BLaER1 treated with 17β-estradiol and CSF1 and Interleukin-3, amounts not matched to agents 10 nM and 100 nM (cell line): ENCODE measurements around the gene ZNF12.
A peak's percentile ranks its signal among the peaks of the same experiment; 100 is the strongest.

Source experiments
- H3K27ac ChIP-seq, 11 experiments: shearing (Covaris generic); formaldehyde crosslinking; 2 replicates each; pipeline ENCODE4 v1.8.1; 2022
- H3K27me3 ChIP-seq, 11 experiments: shearing (Covaris generic); formaldehyde crosslinking; 2 replicates each; pipeline ENCODE4 v1.8.1; 2022
- H3K36me3 ChIP-seq, 11 experiments: shearing (Covaris generic); formaldehyde crosslinking; 2 replicates each; pipeline ENCODE4 v1.8.1; 2022
- H3K4me1 ChIP-seq, 10 experiments: shearing (Covaris generic); formaldehyde crosslinking; 2 replicates each; pipeline ENCODE4 v1.8.1; 2022
- H3K4me2 ChIP-seq, 11 experiments: shearing (Covaris generic); formaldehyde crosslinking; 2 replicates each; pipeline ENCODE4 v1.8.1; 2022
- H3K4me3 ChIP-seq, 10 experiments: shearing (Covaris generic); formaldehyde crosslinking; 2 replicates each; pipeline ENCODE4 v1.8.1; 2022
- H3K9ac ChIP-seq, 11 experiments: shearing (Covaris generic); formaldehyde crosslinking; 2 replicates each; pipeline ENCODE4 v1.8.1; 2022
- H3K9me3 ChIP-seq, 11 experiments: shearing (Covaris generic); formaldehyde crosslinking; replicated peaks in 1 of 11; 2 replicates each; pipeline ENCODE4 v1.8.1; 2022
- H4K20me1 ChIP-seq, 11 experiments: shearing (Covaris generic); formaldehyde crosslinking; 2 replicates each; pipeline ENCODE4 v1.8.1; 2022
- Cebpa-rat ChIP-seq, 11 experiments: shearing (Covaris generic); IDR thresholded peaks; 2 replicates each; pipeline ENCODE4 v1.8.1; 2022

The ZNF12 gene

GRCh38 chr7:6640246-6640721 is 66.5 kb downstream of the ZNF12 start:
- H4K20me1 ChIP-seq, result peaks cover 49 to 79% (median 66%) of the 10 kb centered on the region in 11 experiments
- TF ChIP-seq Cebpa-rat (IDR thresholded peaks at IDR 0.05), result no peak
- peaks cover 64 to 69% (median 67%) of the 10 kb centered on the region in 11 experiments for H3K36me3 ChIP-seq
- peak overlapping the region; percentile 81 to 97 (median 92); a peak in 20 of 22 replicates for H3K4me2 ChIP-seq
- H3K4me3 ChIP-seq, result peak overlapping the region in 1 of 10 experiments; percentile 39; a peak in 1 of 20 replicates
- peak overlapping the region in 7 of 11 experiments; percentile 1 to 91 (median 26); a peak in 9 of 22 replicates for H3K27ac ChIP-seq
- no peaks in the 10 kb centered on the region for H3K27me3 ChIP-seq
- peaks cover 0 to 24% (median 6%) of the 10 kb centered on the region in 11 experiments; a peak in 14 of 22 replicates for H3K9me3 ChIP-seq
- H3K4me1 ChIP-seq, result peaks cover 40 to 50% (median 44%) of the 10 kb centered on the region in 10 experiments
- H3K9ac ChIP-seq, result no peak overlapping the region

GRCh38 chr7:6639627-6640026 is 67.1 kb downstream of the ZNF12 start:
- Histone ChIP-seq H4K20me1 (peaks cover 48 to 72% (median 59%) of the 10 kb centered on the region in 11 experiments), H3K9ac (peak overlapping the region in 4 of 11 experiments; percentile 24 to 98 (median 92); a peak in 2 of 22 replicates), H3K4me1 (peaks cover 44 to 56% (median 49%) of the 10 kb centered on the region in 10 experiments), H3K36me3 (peaks cover 58 to 62% (median 60%) of the 10 kb centered on the region in 11 experiments), H3K27ac (peak overlapping the region in 8 of 11 experiments; percentile 1 to 91 (median 28); a peak in 10 of 22 replicates), H3K9me3 (peaks cover 0 to 30% (median 7%) of the 10 kb centered on the region in 11 experiments; a peak in 16 of 22 replicates), H3K4me2 (peak overlapping the region; percentile 81 to 97 (median 92)), H3K27me3 (no peaks in the 10 kb centered on the region), H3K4me3 (peak overlapping the region in 3 of 10 experiments; percentile 11 to 96 (median 39); a peak in 4 of 20 replicates)
- TF ChIP-seq Cebpa-rat (IDR thresholded peaks at IDR 0.05), result no peak

GRCh38 chr7:6639032-6639431 is 67.7 kb downstream of the ZNF12 start:
- Histone ChIP-seq H3K9ac (peak overlapping the region in 9 of 11 experiments; percentile 87 to 98 (median 89); a peak in 10 of 22 replicates), H3K4me2 (peak overlapping the region; percentile 81 to 97 (median 92)), H3K36me3 (peaks cover 52 to 56% (median 54%) of the 10 kb centered on the region in 11 experiments), H3K9me3 (peaks cover 0 to 36% (median 7%) of the 10 kb centered on the region in 11 experiments; a peak in 16 of 22 replicates), H3K27me3 (no peaks in the 10 kb centered on the region), H3K4me3 (peak overlapping the region in 9 of 10 experiments; percentile 74 to 96 (median 84); a peak in 14 of 20 replicates), H4K20me1 (peaks cover 42 to 66% (median 59%) of the 10 kb centered on the region in 11 experiments), H3K4me1 (peaks cover 50 to 62% (median 55%) of the 10 kb centered on the region in 10 experiments), H3K27ac (peak overlapping the region in 5 of 11 experiments; percentile 11 to 91 (median 45); a peak in 6 of 22 replicates)
- TF ChIP-seq Cebpa-rat (IDR thresholded peaks at IDR 0.05), result no peak
